GM21576 (cell line): ENCODE results near the gene AKAP13.
"Not testable (repeated sequence)": the region's sequence is repeated elsewhere in the genome, so short reads cannot be mapped to it uniquely, and the experiment has no call there.

Experiments used
- ATAC-seq: cut with Tn5 transposase; IDR thresholded peaks from one replicate; pipeline ENCODE4 v1.9.1; 2021; ENCODE audit warnings: mild to moderate bottlenecking, moderate library complexity; ENCODE audit not compliant: unreplicated experiment

Gene AKAP13

DNA sequence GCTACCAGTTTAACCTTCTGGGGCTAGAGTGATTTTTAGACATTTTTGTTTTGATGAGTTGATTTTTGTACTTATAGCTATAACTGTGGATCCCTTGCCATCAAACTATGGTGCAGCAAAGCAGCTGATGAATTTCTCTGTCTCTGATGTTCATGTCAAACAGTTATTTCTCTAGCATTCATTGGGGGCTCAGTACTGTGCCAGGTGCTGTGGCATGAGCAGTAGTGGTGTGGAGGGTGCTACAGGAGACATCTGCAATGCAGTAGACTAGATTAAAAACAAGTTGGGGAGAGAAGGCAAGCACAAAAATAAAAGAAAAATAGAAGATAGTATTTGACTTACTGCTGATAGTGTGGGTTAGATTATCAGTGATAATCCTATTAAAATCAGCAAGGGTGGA lies 95.3 kb downstream of the AKAP13 start:
- ATAC-seq: peak; percentile 1

DNA sequence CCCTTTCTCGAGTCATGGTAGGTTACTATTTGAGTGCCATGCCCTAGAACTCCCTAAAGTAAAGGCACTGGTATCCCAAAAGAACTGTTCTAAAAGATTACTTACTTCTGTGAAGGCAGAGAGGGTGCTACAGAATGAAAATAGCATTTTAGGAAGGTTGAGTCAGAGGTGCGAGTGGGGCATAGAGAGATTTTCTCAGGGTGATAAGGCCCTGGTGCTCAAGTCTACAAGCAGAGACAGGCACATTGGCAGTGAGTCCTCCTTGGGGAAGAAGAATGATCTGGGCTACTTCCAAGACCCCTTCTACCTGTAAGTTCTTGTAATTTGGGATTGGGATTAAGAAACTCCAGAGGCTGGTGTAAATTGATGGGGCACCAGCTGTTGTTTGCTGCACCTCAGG lies 96.7 kb downstream of the AKAP13 start:
- no peak for ATAC-seq

DNA sequence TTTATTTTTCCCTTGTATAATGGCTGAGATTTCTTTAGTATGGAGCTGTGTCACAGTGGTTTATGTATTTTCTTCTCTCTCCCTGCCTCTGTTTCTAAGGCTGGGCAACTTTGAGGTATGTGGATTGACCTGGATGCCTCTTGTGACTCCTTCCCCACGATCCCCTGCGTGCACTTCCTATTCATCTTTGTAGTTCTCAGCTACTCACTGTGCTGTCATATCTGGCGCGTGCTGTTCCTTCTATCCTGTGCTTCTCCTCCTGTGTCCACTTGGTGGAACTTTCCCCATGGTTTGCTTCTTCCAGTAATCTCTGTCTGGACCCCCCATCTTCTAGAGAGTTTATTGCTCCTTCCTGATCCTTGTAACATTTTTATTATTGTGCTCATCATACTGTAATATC lies 97.3 kb downstream of the AKAP13 start:
- no peak for ATAC-seq

DNA sequence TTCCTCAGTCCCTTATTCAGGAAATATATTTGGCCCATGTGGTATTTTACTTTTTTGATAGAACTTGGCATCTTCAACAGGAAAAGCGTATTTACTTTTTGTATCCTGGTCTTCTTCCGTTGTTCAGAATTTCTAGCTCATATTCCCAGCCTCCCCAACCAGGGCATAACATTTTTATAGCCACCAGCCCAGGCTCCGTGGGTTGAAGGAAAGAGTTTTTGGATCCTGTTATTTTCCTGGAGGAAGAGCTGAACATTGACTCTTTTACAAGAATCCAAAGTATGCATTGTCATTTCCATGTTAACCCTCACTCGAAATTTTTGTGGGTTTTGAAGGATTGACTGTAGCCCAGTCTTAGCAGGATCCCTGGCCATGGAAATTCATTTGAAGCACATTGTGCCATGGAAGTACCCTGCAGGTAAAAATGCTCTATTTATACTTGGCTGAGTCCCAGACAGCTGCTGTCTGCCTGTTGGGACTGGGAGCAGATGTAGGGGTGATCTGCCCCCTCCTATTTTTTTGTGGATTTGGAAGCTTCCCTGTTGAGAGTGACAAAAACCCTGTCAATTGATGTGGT lies 98.8 kb downstream of the AKAP13 start:
- no peak for ATAC-seq

DNA sequence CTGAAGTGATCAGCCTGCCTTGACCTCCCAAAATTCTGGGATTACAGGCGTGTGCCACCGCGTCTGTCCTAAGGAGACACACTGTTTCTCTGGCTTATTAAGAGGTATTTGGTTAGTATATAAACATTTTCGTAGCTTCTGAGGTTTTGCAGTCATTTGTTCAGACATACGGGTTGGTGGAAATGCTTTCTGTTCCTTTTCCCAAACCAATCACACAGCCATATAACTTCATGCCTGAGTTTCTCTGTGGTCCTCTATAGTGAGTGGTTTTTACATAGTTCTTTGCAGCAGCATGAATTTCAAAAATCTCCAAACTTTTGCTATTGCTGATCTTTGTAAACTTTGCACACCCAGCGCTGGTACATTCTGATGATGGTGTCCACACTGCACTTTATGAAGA lies 100.5 kb downstream of the AKAP13 start:
- ATAC-seq: no peak

DNA sequence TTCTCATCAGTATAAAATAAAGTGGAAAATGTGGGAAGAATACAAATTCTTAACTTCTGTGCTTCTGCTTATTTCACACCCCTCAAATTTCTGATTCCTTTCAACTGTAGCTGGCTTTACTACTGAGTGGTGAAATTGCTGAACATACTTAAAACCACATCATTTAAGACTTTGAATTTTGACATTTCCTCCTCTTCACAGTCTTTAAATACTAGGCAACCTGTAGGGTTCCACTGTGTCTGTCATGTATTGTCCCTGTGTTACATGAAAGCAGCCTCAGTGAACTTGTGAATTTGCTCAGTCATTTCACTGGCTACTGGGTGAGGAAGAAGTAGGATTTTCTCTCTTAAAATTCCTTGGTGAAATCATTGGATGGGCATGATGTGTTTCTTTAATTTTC lies 101.1 kb downstream of the AKAP13 start:
- ATAC-seq: not testable (repeated sequence)

DNA sequence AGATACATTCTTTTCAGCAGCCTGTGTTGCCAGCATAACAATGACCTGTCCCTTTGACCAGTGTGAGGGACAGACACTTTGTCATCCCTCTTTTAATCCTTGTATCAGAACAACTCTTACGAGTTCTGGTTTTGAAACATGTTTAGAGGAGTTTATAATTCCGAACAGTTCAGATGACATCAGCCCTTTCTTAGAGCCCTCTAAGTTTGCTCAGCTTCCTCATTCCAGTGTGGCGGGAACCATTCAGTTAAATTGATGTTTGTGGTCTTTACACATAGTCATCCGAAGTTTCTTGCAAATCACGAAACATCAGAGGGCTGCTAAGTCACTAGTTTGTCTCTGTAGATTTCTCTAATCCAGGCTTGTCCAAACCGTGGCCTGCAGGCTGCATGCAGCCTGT lies 102.5 kb downstream of the AKAP13 start:
- ATAC-seq: no peak

DNA sequence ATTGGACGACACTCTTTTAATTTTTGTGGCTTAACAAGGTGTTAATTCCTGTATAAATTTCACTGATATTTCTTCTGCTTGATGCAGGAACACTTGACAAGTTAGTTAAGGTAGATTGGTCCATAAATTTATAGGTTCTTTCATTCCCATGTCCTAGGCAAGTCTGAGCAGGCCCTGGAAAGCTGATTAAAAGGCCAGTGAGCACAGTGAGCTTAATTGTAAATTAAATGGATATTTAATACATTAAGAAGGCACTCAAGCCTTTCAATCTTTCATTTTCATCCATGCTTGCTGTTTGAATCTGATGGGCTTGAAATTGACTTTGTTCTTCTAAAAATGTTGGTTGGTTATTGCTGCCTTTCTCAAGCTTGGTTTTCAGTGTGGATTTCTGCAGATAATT lies 103.6 kb downstream of the AKAP13 start:
- ATAC-seq: not testable (repeated sequence)

DNA sequence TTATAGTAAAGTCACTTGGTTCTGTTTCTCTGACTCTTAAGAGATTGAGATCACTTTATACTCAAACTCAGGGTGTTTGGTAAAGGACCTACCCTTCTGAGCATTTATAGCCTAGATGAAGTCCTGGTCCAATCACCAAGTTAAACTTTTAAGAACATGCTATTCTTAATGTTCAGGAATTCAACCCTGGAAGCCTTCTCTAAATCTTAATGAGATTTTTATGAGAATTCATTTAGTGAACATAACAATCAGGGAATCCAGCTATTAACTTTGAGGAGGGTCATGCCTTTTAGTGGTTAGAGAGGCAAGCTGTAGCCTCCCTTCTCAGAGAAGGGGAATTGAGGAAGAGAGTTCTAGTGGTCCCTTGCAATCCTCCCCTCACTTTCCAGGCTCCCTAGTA lies 104.5 kb downstream of the AKAP13 start:
- ATAC-seq: not testable (repeated sequence)

DNA sequence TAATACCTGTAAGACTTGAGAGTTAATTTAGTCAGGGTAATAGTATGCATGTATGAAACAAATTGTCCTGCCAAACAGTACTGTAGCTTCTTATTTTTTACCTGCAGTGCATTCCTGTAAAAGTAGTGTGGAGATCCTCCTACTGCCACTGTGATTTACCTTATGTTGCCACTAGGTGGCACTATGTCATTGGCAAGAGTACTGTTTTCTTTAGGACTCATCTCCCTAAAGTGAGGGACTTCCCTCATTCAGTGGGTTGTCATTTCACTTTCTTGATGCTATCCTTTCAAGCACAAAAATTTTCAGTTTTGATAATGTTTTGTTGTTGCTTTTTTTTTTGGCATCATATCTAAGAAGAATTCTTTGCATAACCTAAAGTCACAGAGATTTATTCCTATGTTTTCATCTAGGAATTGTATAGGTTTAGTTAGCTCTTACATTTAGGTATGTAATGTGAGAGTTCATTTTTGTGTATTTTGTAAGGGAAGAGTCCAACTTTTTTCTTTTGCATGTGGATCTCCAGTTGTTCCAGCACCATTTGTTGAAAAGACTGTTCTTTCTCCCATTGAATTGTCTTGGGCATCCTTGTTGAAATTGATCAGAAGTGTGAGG lies 105.7 kb downstream of the AKAP13 start:
- peak; percentile 59 for ATAC-seq

DNA sequence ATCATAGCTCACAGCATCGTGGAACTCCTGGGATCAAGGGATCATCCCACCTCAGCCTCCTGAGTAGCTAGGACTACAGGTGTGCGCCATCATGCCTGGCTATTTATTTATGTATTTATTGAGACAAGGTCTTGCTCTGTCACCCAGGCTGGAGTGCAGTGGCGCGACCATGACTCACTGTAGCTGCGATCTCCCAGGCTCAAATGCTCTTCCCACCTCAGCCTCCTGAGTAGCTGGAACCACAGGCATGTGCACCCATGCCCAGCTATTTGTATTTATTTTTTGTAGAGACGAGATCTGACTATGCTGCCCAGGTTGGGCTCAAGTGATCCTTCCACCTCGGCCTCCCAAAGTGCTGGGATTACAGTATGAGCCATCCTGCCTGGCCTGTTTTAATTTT lies 107.4 kb downstream of the AKAP13 start:
- not testable (repeated sequence) for ATAC-seq

DNA sequence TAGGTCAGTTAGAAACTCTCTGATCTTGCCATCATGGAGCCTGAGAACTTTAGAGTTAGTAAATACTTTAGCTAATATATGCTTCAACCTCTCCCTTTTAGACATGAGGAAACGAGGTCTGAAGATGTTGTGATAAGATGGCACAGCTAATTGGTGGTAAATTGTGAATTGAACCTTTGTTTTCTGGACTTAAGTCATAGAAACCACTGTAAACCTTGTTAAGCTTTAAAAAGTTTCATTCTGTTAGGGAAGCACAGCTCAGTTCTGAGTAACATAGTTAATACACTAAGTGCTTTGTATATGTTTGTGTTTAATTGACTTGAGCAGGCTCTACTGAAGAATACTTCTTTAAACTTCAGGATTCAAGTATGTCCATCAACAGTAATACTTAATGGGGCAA lies 108.6 kb downstream of the AKAP13 start:
- no peak for ATAC-seq

DNA sequence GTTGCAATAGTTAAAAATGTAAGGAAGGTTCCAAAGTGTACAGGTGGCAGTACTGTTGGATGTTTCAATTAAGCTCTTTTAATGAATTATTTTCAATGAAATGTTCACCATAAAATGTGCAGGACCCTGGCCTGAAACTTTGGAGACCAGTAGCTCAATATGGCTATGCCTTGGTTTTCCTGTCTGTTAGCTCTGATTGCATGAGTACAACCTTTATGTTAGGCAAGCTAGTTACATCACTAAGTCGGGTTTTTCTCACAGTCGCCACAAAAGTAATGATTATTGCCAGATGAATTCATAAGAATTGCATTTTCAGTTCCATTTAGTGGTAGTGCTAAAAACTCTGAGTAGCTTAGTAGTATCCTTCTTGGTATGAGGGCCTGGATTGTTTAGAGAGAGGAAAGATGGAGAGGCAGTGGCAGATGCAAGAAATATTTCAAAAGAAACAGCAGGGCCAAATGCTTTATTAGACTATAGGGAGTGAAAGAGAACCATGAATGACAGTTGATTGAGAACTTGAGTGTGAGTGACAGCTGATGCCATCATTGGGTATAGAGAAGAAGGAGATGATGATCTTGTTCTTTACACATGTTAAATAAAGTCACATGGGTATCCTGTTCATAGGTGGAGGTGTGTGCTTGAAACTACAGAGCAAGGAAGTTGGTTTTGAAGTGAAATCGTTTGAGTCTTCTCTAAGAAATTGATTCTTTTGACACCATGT lies 109.5 kb downstream of the AKAP13 start:
- no peak for ATAC-seq

DNA sequence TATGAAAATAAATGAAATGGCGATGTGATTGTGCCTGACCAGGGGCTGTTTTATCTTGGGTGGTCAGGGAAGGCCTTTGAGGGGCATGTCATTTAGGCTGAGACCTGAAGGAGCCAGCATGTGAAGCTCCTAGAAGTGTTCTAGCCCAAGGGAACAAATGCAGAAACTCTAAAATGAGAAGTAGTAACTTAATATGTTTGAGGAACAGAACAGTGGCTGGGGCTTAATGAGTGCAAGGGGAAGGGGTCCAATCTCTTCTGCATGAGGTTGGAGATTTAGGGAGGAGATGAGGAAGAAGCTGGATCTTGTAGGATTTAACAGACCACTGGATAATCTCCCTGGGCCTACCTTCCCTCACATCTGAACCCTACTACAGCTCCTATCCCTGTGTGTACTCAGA lies 110.5 kb downstream of the AKAP13 start:
- no peak for ATAC-seq

DNA sequence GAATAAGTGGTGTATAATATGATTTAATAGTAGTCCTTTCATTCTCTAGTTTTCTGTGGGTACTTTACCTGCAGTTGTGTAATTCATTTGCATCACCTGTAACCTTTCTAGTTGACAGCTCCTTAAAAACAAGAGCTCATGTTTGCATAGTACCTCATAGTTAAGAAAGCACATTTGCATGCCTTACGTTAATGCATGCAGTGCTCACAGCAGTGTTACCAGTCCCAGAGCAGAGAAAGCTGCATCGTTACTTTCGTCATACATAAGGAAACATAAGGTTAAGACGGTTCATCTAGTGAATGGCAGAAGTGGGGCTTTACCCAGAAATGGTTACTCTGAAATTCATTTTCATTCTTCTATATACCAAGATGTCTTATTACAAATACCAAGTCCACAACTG lies 111.3 kb downstream of the AKAP13 start:
- ATAC-seq: no peak

DNA sequence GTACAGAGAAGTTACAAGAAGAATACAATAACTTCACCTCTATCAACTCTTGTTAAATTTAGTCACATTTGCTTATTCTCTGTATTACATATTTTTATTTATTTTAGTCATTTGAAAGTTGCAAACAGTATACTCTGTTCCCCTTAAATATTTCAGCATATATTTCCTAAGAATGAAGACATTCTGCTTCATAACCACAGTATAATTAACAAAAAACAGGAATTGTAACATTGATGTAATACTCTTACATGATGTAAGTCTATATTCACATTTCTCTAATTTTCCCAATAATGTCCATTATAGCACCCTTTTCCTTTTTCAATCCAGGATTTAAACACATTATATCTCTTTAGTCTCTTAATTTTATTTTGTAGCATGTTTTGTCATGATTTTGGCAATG lies 112.0 kb downstream of the AKAP13 start:
- ATAC-seq: no peak

DNA sequence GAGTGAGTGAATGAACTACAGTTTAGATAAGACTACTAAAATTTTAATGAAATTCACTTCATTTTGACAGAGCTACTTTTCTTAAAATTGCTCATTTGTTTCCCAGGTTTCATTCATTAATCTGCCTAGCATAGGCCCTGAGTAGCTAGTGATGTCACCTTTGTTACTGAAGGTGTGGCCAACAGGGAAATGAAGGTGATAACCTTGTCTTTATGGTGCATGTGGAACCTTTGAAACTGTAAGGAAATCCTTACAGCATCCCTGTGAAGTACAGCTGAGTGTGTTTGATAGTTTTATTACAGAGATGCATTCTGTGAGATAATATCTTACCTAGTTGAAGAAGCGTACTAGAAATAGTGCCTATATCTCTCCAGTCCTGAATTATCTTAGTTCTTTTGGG lies 112.9 kb downstream of the AKAP13 start:
- ATAC-seq: no peak

DNA sequence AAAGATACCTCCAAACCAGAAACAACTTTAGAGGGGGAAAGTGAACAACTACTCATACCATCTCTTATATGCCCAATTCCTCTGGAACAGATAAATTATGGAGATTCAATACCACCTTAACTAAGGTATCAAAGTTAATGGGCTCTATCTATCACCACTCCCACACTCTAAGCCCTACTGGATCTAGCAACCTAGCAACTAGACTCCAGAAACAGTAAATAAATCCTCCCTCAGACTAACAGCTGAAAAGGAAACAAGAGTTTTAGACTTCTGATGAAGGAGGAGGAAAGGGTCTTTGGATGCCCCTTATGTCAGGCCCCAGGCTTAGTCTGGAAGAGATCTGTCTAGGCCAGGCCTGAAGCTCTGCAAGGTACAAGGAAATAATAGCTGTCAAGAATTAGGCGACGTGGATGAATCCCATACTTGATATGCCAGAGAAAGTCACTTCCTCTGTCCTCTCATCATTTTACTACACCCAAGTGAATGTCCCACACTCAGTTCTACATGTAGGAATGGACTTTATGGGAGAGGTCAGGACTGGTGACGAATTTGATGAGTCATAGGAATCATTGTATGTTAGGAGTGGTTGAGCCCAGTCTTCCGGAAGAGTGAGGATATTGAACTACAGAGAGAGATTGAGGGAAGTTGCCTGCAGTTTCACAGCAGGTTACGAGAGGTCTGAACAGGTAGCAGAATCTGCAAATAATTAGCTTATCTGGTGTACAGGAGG lies 113.8 kb downstream of the AKAP13 start:
- no peak for ATAC-seq

DNA sequence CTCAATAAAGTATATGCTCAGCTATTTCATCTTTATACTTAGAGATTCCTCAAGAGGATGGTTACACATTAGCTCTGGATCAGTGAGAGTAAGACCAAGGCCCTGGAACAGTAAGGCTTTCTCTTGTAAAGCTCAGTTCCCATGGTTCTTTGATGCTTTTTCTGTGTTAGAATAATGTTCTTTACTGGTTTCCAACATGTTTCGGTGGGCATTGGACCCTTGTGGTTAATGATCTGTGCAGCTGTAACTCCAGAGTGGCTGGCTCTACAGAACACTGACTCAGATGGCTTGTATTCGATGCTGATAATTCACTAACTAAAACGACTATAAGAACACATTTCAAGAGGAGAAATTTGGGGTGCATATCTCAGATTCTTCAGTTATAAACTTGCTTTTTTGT lies 114.7 kb downstream of the AKAP13 start:
- no peak for ATAC-seq

DNA sequence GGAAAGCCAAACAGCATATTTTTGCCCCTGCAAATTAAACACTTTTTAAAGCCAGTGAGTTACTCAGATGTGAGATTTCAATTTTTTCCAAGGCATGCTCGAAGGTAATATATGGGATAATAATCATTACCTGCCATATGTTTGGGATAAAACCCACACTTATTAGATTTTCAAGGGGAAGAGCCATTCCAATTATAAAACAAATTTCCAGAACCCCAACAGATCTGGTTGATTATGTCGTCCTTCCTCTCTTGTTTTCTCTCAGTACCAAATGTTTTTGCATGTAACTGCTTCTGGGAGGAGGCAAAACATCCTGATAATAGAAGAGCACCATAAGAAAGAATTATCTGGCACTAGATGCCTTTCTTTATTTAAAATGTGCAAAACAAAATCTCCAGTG lies 115.1 kb downstream of the AKAP13 start:
- ATAC-seq: no peak

DNA sequence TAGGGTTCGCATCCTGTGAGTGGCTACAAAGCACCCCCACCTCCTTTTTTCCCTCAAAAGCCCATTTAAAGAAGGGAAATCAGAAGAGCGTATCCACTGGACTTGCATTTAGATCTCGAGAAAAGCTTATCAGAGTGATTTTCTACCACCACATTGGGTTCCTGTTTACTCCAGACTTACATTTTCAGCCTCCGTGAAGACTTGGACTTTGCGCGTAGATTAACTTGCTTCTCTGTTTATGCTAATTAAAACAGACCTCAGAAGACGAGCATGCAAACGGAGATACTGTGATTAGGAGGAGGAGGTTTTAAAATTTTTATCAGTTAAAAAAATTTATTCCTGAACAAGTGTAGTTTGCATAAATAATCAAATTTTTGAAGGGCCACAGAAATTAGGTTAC lies 115.7 kb downstream of the AKAP13 start:
- no peak for ATAC-seq
